IPS DF 19.7 (cell line): Measurements from ENCODE around the gene CSMD2.

ENCODE experiments used
- DNase-seq: peaks from one replicate; pipeline ENCODE4 v3.0.0-alpha.2; 2013; ENCODE audit warnings: low read depth, low spot score

CSMD2 gene

GRCh38 chr1:33820804-33821203, 344.2 kb downstream of the CSMD2 start:
- no peak for DNase-seq

DNA sequence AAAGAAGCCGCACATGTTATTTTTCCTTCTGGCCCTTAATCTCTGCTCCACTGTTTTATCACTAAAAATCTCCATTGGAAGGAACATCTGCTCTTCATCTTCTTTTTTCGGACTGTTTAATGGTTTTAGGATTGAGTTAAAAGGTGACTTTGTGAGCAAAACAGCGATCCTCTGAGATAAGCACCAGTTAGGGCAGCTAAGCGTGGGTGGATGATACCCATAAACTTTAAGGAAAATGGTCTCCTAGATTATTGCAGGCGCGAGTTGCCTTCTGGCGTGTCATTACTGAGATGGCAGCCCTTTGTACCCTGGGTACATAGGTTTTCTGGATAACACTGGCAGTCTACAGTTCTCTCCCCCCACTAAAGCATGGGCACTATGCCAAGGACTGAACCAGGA, 345.1 kb downstream of the CSMD2 start:
- no peak for DNase-seq

- no peak for DNase-seq
Observed at GRCh38 chr1:33819290-33819912, 345.6 kb downstream of the CSMD2 start.

GRCh38 chr1:33818071-33818470, 347.0 kb downstream of the CSMD2 start:
- no peak for DNase-seq

DNA sequence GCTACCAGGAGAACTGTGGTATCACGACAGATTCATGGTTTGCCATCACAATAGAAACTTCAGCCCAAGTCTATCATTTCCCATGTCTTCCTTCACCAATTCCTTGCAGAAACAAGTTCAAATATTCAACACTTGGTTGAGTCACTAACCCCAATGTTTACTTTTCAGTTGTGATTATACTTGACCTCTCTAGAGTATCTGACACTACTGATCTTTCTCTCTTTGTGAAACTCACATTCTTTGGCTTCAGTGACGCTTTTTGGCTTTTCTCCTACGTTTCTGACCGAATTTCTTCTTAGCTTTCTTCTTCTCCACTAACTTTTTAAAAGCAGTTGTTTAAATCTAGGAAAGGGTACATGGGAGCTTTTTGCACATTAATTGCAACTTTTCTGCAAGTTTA, 350.0 kb downstream of the CSMD2 start:
- no peak for DNase-seq

DNA sequence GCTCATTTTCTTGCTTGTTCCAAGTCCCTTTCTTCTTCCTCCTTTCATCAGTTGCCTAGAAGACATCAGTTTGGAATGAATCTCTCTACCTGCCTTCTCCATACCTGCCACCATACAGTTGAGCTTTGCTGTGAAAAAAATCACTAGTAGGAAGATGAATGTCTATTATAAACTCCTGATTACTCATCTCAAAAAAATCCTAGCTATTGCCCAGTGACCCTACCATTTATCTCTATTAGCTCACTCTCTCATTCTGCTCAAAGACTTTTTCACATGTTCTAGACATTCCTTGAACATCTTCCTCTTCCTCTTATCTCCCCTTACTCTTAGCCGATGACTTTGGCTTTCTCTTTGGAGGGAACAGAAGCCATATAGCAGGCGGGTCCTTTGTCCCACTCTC, 350.9 kb downstream of the CSMD2 start:
- no peak for DNase-seq

DNA sequence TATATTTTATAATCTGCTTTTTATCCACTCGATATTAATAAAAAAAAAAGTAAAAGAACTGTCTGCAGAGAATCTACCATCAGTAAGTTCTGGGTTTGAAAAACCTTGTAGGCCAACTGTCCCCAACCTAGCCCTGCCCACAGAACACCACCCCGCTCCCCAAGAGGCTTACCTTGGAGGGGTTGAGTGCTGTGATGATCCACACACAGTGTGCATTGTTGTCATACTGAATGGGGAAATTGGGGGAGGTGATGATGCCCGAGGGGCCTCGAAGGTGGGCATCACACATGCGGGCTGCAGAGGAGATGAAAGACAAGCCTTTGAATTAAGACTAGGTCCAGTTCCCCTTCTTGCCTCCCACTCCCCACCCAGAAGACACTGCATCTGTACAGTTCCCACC, 354.5 kb downstream of the CSMD2 start:
- no peak for DNase-seq

DNA sequence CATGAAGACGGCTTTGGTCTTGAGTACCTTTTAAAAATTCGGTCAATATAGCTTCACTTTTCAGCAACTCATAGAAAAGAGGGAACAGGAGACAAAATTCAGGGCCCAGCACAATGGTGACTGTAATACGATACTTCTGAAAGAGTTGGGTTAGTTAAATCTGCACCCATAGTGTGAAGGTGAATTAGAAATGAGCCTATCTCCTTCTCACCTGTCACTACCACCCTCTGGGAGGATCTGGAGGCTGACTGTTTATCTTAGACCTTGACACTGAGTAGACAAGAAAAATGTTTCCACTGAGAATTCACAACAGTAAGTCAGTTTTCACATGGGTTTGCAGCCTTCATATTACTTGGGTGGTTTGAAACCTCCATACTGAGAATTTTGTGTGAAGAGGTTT, 359.0 kb downstream of the CSMD2 start:
- no peak for DNase-seq

GRCh38 chr1:33802268-33802667, 362.8 kb downstream of the CSMD2 start:
- DNase-seq = no peak

GRCh38 chr1:33797849-33798248, 367.2 kb downstream of the CSMD2 start:
- DNase-seq = no peak

DNA sequence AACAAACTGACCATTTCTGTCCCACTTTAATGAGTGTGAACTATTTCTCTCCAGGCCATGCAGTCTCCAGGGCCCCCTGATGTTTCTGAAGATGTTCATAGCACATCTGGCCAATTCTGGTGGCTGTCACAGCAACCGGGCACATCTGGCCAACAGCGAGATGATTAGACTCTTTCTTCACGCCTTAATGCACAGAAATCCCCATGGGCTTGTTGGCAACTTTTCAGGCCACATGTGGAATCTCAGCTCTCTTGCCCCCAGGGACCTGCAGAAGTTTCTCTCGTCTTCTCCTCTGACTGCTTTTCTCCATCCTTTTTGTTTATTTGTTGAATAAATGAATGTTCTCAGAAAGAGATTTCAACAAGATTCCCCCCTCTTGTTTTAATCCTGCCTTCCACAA, 372.4 kb downstream of the CSMD2 start:
- no peak for DNase-seq

DNA sequence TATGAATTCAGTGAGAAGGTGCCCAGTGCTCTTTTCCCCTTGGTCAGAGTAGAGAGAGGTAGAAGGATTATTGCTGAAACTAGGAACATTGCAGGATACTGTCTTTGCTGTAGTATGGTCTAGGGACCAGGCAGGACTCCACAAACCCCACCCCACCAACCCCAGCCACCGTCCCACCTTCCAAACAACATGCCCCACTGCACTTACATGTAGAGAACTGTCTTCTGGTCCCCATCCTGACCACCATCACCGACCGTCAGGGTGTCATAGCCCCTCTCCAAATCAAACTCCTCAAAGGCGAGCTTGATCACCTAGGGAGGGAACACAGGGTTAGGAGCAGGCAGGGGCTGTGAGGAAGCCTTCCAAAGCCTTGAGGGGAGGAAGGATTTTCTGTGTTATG, 372.8 kb downstream of the CSMD2 start:
- no peak for DNase-seq

DNA sequence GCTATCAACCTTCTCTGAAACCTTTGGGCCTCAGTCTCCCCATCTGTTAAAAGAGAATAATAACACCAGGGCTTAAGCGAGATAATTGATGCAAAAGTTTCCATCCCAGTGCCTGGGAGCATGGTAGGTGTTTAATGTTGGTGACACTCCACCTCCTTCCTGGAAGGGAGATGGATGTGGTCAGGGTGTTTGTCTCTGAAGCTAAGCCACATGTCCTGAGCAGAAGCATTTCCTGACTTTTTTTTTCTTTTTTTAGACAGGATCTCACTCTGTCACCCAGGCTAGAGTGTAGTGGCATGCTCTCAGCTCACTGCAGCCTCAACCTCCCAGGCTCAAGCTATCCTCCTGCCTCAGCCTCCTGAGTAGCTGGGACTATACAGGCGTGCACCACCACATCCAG, 373.8 kb downstream of the CSMD2 start:
- DNase-seq = no peak

DNA sequence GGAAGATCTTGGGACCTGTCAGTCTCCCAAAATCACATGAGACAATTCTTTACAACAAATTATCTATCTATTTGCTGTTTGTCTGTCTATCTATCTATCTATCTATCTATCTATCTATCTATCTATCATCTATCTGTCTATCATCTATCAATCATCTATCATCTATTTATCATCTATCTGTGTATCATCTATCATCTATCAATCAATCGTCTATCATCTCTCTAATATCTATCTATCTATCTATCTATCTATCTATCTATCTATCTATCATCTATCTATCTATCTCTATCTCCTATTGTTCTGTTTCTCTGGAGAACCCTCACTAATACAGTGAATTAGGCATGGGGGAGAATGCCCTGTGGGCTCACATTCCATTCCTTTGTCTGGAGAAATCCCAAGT, 374.5 kb downstream of the CSMD2 start:
- no peak for DNase-seq

DNA sequence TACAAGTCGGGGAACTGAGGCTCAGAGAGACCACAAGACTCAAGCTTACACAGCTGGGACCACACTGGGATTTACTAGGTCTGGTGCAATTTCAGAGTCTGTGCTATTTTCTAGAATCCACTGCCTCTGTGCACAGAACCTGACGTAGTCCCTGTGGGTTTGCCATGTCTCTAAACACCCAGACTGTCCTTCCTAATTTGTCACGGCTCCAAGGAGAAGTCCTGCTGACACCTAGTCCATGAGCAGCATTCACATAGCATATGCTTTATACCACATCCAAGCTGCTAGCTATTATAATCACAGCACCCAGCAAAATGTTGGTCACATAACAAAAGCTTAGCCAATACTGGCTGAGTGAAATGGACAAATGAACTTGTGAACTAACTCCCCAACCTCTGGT, 380.2 kb downstream of the CSMD2 start:
- DNase-seq = no peak

- DNase-seq = no peak
Observed at GRCh38 chr1:33782776-33783175, 382.3 kb downstream of the CSMD2 start.

GRCh38 chr1:33781652-33782051, 383.4 kb downstream of the CSMD2 start:
- no peak for DNase-seq

- DNase-seq = no peak
Observed at GRCh38 chr1:33777337-33777736, 387.7 kb downstream of the CSMD2 start.

DNA sequence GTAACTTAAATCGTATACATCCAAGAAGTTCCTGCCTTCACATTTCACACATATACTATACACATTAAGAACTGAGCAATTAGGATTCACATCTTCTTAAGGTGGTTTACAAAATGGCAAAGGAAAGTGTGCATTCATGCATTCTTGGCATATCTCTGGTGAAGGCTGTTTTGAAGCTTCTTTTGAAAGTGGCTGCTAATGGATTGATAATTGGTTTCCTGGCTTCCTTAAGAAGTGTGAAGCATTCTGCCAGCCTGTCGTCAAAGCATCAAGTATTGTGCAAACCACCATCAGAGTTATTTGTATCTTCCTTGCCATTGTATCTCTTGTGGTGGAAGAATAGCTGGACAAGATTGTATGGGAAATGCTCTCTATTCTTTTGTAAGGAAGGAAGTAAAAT, 396.2 kb downstream of the CSMD2 start:
- DNase-seq = no peak

DNA sequence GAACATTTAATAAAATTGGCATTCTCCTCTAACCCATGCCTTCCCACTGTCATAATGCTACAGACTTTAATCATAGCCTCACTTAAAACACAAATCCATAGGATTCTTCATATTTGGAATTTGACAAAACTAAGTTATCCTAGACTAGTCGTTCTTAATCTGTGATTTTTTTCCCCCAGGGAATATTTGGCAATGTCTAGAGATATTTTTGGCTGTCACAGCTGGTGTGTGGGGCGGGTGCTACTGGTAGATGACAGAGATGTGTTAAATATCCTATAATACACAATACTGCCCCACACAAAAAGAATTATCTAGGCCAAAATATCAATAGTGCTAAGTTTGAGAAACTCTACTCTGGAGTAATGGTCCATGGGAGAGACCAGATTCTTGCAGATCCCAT, 396.9 kb downstream of the CSMD2 start:
- DNase-seq = no peak

- DNase-seq = no peak
Observed at GRCh38 chr1:33764149-33764548, 400.9 kb downstream of the CSMD2 start.

DNA sequence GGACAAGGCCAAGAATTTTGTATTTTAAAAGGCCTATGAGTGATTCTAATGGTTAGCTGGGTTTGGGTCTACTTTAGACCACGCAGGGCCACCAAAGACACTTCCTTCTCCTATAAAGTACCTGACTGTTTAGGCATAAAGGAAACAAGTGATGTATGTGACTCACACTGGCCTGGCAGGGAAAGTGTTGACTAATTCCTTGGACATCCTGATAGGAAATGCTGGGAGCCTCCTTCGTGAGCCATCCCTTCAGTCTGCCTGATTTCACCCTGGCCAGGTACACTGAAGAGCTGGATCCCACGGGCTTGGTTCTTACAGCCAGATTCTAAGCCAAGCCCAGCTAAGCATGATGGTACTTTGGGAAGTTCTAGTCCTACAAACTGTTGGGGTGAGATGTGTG, 401.6 kb downstream of the CSMD2 start:
- no peak for DNase-seq

- DNase-seq = no peak
Observed at GRCh38 chr1:33762962-33763361, 402.1 kb downstream of the CSMD2 start.

DNA sequence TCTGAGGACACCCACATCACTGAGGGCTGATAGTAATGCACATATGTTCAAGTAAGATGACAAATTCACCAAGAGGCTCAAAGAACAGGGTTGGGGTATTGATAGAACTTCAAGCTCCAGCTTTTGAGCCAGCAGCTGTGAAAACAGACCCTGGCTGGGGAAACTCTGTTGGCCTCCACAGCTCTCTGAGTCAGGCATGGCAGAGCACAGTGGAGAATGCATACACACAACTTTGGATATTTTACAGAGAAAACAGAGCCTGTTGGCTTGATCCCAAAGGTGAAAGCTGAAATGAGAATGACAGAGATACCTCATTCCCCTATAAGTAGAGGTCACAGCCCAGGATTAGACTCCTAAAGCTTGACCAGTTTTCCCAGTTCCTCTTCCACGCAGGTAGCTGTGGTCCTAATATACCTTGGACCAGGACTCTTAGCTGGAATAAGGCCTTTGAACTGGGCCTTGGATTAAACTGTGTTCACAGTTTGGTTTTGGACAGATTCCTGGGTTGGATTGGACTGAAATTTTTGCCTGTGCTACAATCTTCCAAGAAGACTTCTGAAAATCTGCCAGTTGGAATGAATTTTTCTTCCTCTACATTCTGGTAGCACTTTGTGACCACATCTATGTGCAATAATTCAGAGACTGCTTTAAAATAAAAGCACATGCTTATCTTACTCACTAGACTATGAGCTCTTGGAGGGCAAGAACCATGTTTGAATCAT, 402.8 kb downstream of the CSMD2 start:
- no peak for DNase-seq
